HepG2 (cell line): Measurements from ENCODE around the gene FRG1. TPM values are rescaled to one million over a fixed set of nuclear protein-coding genes. Genes with fewer than 3 reads are reported as not detected.
A peak's percentile ranks its signal among the peaks of the same experiment; 100 is the strongest.

Experiments used
- ATF1 ChIP-seq: IDR thresholded peaks from 2 replicates; pipeline ENCODE4 v1.6.1; 2016; ENCODE audit warnings: mild to moderate bottlenecking, control low read depth
- CC2D1A ChIP-seq: sonication (generic); formaldehyde crosslinking; IDR thresholded peaks from 2 replicates; pipeline ENCODE4 v1.8.1; 2023; ENCODE audit warnings: mild to moderate bottlenecking, missing genetic modification reagents
- FOXO1 ChIP-seq: sonication (generic); formaldehyde crosslinking; IDR thresholded peaks from 2 replicates; pipeline ENCODE4 v1.4.0; 2020; ENCODE audit warnings: missing genetic modification reagents
- GLI4 ChIP-seq: sonication (generic); formaldehyde crosslinking; IDR thresholded peaks from 2 replicates; pipeline ENCODE4 v1.5.1; 2020; ENCODE audit warnings: missing genetic modification reagents, mild to moderate bottlenecking, moderate library complexity, borderline replicate concordance
- HES4 ChIP-seq: sonication (generic); formaldehyde crosslinking; IDR thresholded peaks from 2 replicates; pipeline ENCODE4 v1.9.0; 2021; ENCODE audit warnings: mild to moderate bottlenecking, missing genetic modification reagents, borderline replicate concordance
- MIXL1 ChIP-seq: IDR thresholded peaks from 2 replicates; pipeline ENCODE4 v1.6.1; 2016
- MXI1 ChIP-seq: IDR thresholded peaks from 3 replicates; pipeline ENCODE4 v1.6.1; 2012; ENCODE audit warnings: low read depth, low read length, inconsistent platforms, borderline replicate concordance
- PHF20 ChIP-seq: sonication (generic); formaldehyde crosslinking; IDR thresholded peaks from 2 replicates; pipeline ENCODE4 v1.5.0; 2020; ENCODE audit warnings: mild to moderate bottlenecking, missing genetic modification reagents
- PHF5A ChIP-seq: IDR thresholded peaks from one replicate; pipeline ENCODE4 v1.6.1; 2018; ENCODE audit warnings: low read depth, missing genetic modification reagents; ENCODE audit not compliant: unreplicated experiment
- SCMH1 ChIP-seq: sonication (generic); formaldehyde crosslinking; IDR thresholded peaks from 2 replicates; pipeline ENCODE4 v1.9.0; 2021; ENCODE audit warnings: missing genetic modification reagents, mild to moderate bottlenecking, borderline replicate concordance
- ZBTB25 ChIP-seq: IDR thresholded peaks from 2 replicates; pipeline ENCODE4 v1.6.1; 2018; ENCODE audit warnings: missing genetic modification reagents
- ZBTB43 ChIP-seq: sonication (generic); formaldehyde crosslinking; conservative IDR thresholded peaks from 2 replicates; pipeline ENCODE4 v1.4.0; 2020; ENCODE audit warnings: missing genetic modification reagents
- ZBTB7B ChIP-seq: sonication (generic); formaldehyde crosslinking; IDR thresholded peaks from 2 replicates; pipeline ENCODE4 v1.4.0; 2020; ENCODE audit warnings: missing genetic modification reagents
- ZHX1 ChIP-seq: sonication (generic); formaldehyde crosslinking; IDR thresholded peaks from 2 replicates; pipeline ENCODE4 v1.8.1; 2022; ENCODE audit warnings: low read depth, mild to moderate bottlenecking, missing genetic modification reagents
- ZMYM4 ChIP-seq: sonication (generic); formaldehyde crosslinking; IDR thresholded peaks from 2 replicates; pipeline ENCODE4 v1.8.1; 2023; ENCODE audit warnings: mild to moderate bottlenecking, missing genetic modification reagents
- ZNF430 ChIP-seq: sonication (generic); formaldehyde crosslinking; IDR thresholded peaks from 2 replicates; pipeline ENCODE4 v1.9.0; 2021; ENCODE audit warnings: mild to moderate bottlenecking, missing genetic modification reagents
- ZNF512B ChIP-seq: sonication (generic); formaldehyde crosslinking; IDR thresholded peaks from 2 replicates; pipeline ENCODE4 v1.5.1; 2020; ENCODE audit warnings: missing genetic modification reagents, mild to moderate bottlenecking, borderline replicate concordance
- ZNF564 ChIP-seq: sonication (generic); formaldehyde crosslinking; IDR thresholded peaks from 2 replicates; pipeline ENCODE4 v1.8.1; 2023; ENCODE audit warnings: mild to moderate bottlenecking, missing genetic modification reagents
- ZNF567 ChIP-seq: sonication (generic); formaldehyde crosslinking; IDR thresholded peaks from 2 replicates; pipeline ENCODE4 v1.8.1; 2023; ENCODE audit warnings: mild to moderate bottlenecking, missing genetic modification reagents, borderline replicate concordance
- ZNF614 ChIP-seq: IDR thresholded peaks from 2 replicates; pipeline ENCODE4 v1.6.1; 2018; ENCODE audit warnings: missing biosample characterization, missing genetic modification reagents, inconsistent platforms, borderline replicate concordance
- ZNF737 ChIP-seq: sonication (generic); formaldehyde crosslinking; IDR thresholded peaks from 2 replicates; pipeline ENCODE4 v1.5.0; 2020; ENCODE audit warnings: missing genetic modification reagents, mild to moderate bottlenecking, borderline replicate concordance
- ZSCAN29 ChIP-seq: sonication (generic); formaldehyde crosslinking; conservative IDR thresholded peaks from 2 replicates; pipeline ENCODE4 v1.4.0; 2020; ENCODE audit warnings: mild to moderate bottlenecking, missing genetic modification reagents
- polyA plus RNA-seq, 8 experiments: library from polyadenylated mRNA; depleted of rRNA in 3 of 8; stranded (reverse) in 7 of 8; unstranded in 1 of 8; fragments of >200 nt; fragmentation: Illumina TruSeq in 4 of 8; extraction: Trizol in 4 of 8; gene quantifications; 2 replicates each; pipeline versions ENCODE4 v1.2.1 to v1.2.3, GENCODE V29; 2011 to 2016; ENCODE audit warnings: low read depth in 4 of 8, missing spikeins in 1 of 8, mixed read lengths in 1 of 8; ENCODE audit not compliant: insufficient read depth in 1 of 8
- total RNA-seq, 5 experiments: library from RNA; depleted of rRNA; stranded (reverse); fragments of >200 nt; fragmentation: Illumina TruSeq; extraction: Trizol; gene quantifications; 2 replicates each; pipeline ENCODE4 v1.2.3, GENCODE V29; 2016; ENCODE audit warnings: low read depth in 1 of 5

Gene FRG1
- total and polyA plus RNA-seq, 2 of the 13 experiments (the other 11 are each of a cell fraction or from before 2014, with no cell fraction given): 5.7 to 42.6 TPM

GRCh38 chr4:189940178-189941004 is at the start of gene FRG1 (continued):
- peak; percentile 89; the same call in 1 of the 2 replicates for TF ChIP-seq ZNF564 (CRISPR knock-in tag)
- TF ChIP-seq CC2D1A: no peak
- peak; percentile 90 for TF ChIP-seq ZBTB25
- no peak; the same call in 1 of the 2 replicates for TF ChIP-seq MIXL1 (CRISPR knock-in tag)
- peak; percentile 63; the same call in 1 of the 2 replicates for TF ChIP-seq FOXO1 (CRISPR knock-in tag)
- peak; percentile 77; the same call in 1 of the 2 replicates for TF ChIP-seq GLI4 (CRISPR knock-in tag)
- peak; percentile 87 for TF ChIP-seq PHF5A (CRISPR knock-in tag)
- TF ChIP-seq PHF20 (CRISPR knock-in tag): peak; percentile 94
- TF ChIP-seq ZNF567: peak; percentile 40; the same call in 1 of the 2 replicates
- TF ChIP-seq SCMH1 (CRISPR knock-in tag): no peak
- TF ChIP-seq ZBTB7B (CRISPR knock-in tag): no peak; the same call in 1 of the 2 replicates
- no peak for TF ChIP-seq ZNF737 (CRISPR knock-in tag)
- peak; percentile 72; the same call in 1 of the 2 replicates for TF ChIP-seq HES4
- no peak for TF ChIP-seq ZNF512B (CRISPR knock-in tag)
- TF ChIP-seq ZNF614 (CRISPR knock-in tag): 0 out of 2 replicates have a peak, but pooled peaks have one; percentile 62
- TF ChIP-seq ZBTB43: peak; percentile 91
- TF ChIP-seq ZNF430 (CRISPR knock-in tag): peak; percentile 88
- peak; percentile 89; the same call in 1 of the 2 replicates for TF ChIP-seq ZHX1 (CRISPR knock-in tag)
- TF ChIP-seq ZMYM4 (CRISPR knock-in tag): peak; percentile 100
- no peak for TF ChIP-seq ZSCAN29 (CRISPR knock-in tag)
- TF ChIP-seq MXI1: peak; percentile 85; the same call in 2 of the 3 replicates
- no peak for TF ChIP-seq ATF1 (CRISPR knock-in tag)
